ENCODE results near the gene TRABD2B.
"Not testable (repeated sequence)": the region's sequence is repeated elsewhere in the genome, so short reads cannot be mapped to it uniquely, and the experiment has no call there.

TRABD2B gene

DNA sequence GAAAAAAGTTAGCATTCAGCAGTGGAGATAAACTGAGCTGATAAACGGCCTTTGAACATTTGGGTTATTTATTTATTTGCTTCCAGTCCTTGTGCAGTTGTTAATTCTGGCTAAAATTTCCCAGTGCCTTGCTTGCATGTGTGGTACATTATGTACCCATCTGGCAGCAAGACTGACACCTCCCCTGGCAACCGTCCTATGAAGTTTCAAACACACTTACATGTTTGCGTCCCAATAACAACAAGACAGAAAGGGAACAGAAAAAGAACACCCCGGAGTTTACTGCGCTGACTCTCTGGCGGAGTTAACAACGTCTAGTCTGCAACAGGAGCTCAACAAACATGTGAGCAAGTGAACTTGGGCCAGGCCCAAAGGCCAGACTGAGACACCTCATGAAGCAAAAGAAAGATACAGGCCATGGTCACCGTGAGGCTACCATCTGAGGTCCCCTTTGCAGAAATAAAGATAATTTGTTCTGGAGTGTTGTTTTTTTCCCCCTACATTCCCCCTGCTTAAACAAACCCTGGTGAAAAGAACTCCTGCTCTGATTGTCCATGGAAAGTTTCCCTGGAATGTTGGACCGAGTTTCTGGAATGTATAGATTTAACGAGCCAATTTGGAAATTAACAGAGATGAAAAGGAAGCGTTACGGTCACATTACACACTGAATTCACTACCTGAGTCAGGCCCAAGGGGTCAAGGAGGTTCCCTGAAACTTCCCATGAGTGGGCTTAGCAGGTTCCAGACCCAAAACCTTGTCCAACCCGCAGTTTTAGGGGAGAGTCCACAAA, 33.4 kb downstream of the TRABD2B start:
- no peak for DNase-seq

DNA sequence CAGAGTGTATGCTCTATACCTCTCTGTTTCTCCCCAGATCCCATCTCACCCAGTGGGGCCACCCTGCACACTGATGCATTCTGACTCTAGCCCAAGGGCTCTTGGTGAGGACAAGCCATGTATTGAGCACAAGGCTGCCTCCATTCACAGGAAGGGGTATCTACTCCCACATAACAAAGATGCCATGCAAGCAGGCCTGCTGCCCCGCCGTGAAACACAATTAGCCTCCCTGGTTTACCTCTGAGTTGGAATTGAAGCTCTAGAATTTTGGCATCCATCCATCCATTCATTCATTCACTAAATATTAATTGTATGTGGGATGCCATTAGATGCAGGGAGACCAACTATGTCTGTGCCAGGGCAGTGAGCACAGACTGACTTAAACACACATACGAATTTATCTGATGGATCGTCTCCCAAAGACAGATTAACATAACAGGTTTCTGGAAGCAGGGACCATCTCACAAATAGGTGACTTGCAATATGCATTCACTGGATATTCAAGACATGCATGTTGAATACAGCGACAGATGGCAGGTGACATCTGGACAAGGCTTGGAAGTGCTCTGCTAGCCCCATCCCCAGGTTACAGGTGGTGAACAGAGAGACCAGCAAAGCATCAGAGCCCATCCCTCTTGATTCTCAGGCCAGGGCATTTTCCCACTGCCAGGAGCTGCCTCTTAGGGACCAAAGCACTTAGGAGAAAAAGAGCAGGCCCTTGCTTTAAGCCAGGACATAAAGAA, 34.3 kb downstream of the TRABD2B start:
- DNase-seq, result no peak

DNA sequence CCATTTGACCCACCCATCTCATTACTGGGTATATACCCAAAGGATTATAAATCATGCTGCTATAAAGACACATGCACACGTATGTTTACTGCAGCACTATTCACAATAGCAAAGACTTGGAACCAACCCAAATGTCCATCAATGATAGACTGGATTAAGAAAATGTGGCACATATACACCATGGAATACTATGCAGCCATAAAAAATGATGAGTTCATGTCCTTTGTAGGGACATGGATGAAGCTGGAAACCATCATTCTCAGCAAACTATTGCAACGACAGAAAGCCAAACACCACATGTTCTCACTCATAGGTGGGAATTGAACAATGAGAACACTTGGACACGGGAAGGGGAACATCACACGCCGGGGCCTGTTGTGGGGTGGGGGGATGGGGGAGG, 35.4 kb downstream of the TRABD2B start:
- DNase-seq, result not testable (repeated sequence)

DNA sequence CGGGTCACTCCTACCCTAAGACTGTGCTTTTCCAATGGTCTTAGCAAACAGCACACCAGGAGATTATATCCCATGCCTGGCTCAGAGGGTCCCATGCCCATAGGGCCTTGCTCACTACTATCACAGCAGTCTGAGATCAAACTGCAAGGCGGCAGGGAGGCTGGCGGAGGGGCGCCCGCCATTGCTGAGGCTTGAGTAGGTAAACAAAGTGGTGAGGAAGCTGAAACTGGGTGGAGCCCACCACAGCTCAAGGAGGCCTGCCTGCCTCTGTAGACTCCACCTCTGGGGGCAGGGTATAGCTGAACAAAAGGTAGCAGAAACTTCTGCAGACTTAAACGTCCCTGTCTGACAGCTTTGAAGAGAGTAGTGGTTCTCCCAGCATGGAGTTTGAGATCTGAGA, 40.7 kb downstream of the TRABD2B start:
- not testable (repeated sequence) for DNase-seq

DNA sequence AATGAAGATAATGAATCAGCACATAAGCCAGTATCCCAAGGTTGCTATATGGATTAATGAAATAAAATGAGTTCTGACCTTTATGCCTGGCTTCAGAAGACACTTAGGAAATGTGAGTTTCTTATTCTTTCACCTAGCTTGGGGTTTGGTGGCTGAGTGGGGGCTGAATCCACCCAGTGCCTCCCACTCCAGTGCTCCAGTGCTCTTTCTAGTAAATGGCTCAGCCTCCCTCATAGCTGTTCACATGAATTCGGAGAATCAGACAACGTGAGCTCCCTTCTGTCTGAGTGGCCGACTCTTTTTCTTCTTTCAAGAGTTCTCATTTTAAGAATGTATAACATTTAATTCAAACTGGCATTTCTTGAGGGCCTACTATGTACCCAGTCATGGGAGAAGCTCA, 43.5 kb downstream of the TRABD2B start:
- DNase-seq, result no peak

DNA sequence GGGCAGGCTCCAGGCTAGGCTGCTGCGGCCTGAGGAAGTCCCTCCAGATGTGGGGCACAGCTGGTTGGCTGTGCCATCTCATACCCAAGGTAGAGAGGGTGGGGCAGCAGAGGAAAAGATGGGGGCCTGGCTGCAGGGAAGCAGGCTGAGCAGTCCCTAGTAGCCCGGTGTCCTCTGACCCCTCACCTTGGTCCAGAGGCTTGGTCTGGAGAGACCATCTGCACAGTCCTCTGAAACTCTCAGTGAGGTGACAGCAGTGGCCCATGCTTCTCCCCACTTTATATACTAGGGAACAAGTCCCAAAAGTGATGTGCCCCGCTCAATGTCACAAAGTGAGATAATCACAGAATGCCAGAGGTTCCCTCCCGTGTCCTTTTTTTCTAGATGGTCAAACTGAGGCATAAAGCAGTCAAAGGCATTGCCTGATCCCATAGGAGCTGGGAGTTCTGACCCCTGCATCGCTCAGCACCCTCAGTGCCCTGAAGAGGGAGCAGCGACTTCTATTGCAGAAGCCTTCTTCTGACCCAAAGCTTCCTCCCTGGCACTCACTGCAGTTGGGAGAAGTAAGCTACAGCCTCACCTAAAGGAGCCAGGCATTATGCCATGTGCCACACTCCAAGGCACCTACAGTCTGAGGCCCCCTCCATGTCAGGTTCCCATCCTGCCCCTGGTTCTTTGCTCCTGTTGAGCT, 45.5 kb downstream of the TRABD2B start:
- DNase-seq, result no peak

DNA sequence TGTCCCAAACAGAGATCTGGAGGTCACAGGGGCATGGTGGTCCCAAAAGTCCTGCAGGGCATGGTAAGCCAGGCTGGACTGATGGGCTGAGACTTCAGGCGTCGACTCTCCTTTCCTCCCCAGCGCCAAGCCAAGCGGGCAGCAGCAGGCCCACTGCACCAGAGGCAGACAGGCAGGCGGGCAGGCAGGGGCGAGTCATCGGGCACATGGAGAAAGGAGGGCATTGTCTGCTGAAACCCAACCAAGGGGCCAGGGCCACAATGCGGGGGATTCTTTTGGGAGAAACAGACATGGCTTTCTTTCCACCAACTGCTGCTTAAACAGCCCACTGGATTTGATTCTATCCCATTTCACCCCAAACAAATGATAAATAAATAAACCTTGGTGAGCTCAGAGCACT, 46.2 kb downstream of the TRABD2B start:
- no peak for DNase-seq

DNA sequence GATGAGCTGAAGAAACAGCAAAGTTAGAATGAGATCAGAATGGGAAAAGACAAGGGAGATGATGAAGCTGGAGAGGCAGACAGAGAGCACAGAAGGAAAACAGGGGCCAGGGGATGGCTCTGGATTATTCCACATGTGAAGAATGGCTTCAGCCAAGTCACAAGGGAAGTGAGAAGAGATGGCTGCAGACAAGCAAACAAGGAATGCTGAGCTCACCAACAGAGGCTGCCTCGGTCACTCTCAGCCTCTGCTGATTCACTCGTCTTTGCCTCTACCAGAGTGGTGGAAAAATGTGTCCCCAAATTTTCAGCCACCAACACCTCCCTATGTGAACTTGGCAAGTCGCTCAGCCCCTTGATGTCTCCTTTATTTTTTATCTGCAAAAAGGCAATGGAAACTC, 46.7 kb downstream of the TRABD2B start:
- no peak for DNase-seq

DNA sequence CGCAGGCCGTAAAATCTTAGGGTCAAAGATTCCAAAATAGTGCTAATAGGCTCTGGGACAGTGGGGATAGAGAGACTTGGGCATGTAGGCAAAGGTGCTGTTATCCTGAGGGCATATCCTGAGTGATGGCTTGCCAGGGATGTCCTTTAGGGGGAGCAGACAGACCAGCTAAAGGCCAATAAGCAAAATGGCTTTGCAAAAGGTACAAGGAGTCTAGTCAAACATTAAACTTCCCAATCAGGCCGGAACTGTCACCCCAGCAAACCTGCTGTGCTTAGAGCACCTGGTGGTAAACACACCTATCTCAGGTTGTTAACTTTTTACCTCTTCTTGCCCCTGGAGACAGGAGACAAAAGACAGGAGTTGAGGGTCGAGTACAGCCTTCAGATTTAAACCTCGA, 49.1 kb downstream of the TRABD2B start:
- DNase-seq, result no peak

DNA sequence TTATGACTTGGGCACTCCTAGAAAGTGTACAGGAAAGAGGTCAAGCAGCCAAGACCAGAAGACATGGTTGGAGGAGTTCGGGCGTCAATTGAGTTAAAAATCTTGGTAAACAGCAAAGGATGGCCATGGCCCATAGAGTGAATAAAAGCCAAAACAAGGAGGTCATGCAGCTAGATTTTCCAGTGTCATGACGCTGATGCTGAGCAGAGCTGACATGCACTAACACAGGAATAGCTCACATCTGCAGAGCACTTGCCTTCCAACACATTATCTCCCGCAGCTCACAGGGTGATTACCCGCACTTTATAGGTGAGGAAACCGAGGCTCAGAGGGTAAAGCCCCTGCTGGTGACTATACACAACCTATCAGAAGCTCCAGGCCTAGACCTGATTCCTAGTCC, 49.7 kb downstream of the TRABD2B start:
- no peak for DNase-seq

DNA sequence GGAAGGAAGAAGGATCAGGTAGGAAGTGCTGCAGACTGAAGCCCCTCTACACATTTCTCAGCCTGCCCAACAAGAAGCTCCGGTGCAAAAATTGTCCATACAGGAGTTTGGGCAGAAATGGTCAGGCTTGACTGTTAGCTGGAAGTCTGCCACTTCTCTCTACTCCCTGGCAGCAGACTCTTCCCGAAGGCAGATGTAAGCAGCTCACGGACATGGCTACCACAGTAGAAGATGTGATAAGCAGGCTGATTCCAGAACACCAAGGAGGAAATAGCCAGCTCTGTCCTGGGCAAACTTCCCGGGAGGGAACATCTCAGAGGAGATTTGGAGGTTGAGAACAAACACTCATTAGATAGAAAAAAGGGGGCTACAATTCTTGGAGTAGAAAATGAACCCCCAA, 52.6 kb downstream of the TRABD2B start:
- no peak for DNase-seq

DNA sequence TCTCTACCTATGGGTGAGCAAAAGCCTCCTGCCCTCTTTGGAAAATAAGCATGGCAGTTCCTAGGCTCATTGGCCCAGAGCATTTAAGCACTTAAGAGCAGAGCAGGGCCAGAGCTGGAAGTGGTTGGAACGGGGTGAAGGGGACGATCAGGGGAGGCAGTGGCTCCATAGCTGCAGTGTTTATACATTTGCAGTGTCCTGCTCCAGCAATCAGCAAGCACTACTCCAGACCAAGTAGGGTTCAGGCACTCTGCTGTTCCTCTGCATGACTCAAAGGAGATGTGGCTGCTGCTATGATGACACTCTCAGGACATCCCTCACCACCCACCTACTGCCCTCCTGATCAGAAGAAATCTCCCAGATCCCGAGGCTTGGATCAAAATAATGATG, 55.0 kb downstream of the TRABD2B start:
- DNase-seq, result no peak

DNA sequence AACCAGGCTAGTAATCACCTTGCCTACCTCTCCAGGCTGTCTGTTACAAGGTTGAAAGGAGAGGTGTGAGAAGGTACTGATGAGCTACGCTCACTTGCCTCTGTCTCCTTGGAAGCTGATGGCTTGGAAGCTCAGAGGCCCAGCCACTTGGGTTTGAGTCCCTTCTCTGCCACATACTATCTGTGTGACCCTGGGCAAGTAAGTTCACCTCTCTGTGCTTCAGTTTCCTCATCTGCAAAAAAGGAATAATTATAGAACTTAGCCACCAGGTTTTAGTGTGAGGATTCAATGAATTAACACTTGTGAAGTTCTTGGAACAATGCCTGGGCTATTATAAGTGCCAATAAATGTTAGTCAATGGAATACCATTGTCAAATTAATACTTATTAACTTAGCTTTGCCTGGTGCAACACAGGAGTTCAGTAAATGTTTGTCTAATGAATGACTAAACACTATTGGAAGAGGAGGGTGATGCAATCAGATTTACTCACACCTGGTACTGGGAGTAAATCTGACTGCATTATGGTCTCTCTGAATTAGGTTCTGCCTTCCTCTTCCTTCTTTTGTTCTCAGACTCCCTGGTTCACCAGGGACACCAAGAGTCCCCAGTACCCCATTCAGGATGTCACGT, 55.5 kb downstream of the TRABD2B start:
- DNase-seq, result no peak

DNA sequence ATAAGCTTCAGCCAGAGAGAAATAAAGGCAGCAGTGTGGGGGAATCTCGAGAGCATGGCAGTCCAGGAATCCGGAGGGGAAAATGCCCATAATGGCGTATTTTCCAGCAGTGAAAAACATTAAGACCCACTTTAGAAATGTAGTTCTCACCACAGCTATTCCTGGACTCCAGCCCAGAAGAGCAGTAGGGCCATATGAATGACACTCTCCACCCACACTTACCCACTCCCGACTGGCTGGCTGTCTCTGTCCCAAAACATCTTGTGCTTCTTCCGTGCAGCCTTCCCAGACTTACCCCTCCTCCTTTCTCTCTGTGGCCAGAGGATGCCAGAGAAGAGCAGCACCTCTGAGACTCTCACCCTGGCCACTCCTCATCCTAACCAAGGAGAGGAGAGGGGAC, 56.4 kb downstream of the TRABD2B start:
- no peak for DNase-seq

DNA sequence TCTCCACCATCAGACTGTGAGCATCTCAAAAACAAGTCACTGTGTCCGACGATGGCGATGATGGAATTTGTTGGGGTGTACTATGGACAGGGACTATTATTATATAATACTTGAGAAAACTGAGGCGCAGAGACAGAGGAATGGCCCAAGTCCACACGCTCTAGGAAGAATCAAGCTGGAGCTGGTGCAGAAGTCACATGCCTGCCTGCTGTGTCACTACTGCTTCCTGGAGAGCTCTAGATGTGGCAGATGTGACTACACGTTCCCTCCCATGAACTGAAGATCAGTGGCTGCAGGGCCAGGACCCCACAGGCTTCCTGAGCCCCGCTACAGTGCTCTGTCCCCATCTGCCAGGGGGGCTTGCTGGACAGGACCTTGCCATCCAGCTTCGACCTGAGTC, 56.9 kb downstream of the TRABD2B start:
- DNase-seq, result no peak

DNA sequence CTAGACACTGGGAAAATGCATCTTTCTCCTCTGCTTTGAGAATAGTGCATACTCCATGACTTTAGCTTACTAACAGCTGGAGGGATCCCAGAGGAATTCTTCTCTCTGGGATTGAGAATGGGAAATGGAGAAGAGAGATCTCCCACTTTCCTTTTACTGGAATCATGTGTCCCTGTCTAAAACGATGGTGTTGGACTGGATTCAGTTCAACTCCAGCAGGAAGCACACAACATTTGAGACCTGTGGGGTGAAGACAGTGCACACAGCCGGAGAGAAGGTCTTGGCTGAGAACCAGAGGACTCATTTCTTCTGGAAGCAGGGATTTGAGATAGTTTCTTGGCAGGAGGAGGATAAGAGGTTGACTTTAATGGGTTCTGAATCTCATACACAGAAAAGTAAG, 58.7 kb downstream of the TRABD2B start:
- DNase-seq, result no peak

DNA sequence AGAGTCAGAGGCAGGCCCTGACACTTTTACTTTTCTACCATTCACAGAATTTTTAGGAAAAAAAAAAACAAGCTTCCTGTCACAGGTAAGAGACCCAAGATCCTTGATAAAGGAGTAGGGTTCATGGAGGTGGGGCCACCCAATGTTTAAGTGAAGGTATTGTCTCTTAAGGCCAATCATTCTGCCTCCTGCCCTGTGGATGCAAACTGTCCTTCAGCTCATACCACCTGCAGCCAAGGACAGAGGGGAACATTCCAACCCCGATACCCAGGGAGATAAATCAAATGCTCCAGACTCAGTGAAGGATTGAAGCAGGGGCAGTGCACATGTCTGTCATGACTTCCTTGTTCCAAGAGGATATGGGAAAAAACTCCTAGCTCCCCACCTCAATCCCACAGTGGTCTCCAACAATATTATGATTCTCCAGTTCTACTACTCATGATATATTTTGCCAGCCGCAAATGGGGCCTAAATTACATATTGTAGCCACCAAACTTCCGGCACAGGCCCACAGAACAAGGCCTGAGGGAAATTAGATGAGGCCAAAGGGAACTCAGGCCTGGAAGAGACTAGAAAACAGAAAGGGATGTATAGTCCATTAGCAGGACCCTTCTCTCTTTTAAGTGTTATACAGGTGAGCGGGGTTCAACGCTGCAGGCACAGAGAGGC, 59.5 kb downstream of the TRABD2B start:
- no peak for DNase-seq

DNA sequence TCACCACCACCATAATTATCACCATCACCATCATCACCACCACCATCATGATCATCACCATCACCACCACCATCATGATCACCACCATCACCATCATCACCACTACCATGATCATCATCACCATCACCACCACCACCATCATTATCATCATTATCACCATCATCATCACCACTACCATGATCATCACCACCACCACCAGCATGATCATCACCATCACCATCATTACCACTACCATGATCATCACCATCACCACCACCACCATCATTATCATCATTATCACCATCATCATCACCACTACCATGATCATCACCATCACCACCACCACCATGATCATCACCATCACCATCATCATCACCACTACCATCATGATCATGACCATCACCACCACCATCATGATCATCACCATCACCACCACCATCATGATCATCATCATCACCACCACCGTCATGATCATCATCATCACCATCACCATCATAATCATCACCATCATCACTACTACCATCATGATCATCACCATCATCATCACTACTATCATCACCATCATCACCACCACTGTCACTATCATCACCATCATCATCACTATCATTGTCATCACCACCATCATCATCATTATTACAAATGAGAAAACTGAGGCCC, 60.2 kb downstream of the TRABD2B start:
- no peak for DNase-seq

DNA sequence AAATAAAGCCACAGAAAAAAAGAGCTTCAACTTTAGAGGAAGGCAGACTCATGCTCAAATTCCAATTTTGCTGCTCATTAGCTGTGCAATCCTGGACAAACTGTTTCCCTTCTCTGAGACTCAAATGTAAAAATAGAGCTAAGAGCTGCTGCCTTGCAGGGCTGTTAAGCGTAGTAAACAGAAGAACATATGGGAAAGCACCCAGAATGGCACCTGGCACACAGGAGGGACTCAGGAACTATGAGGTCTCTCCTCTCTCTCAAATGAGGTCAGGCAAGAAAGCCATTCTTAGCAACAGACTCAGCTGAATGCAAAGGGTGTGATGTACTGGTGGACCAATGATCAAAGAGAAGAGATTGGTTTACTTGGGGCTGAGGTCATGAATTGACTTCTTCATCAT, 61.3 kb downstream of the TRABD2B start:
- no peak for DNase-seq

DNA sequence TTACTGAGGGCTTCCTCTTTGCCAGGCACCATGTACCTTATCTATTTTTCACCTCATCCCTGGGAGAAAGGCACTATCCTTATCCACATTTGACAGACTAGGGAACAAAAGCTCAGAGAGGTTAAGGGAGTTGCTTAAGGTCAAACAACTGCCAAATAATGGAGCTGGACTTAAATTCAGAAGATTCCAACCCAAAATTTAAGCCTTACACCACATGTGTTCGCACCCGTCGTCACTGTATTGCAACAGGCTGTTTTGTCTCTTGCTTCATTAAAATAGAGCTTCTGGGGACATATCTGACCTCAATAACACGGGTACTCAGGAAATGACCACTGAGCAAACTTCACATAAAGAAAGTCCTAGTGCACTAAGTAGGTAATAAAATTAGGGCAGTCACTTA, 62.0 kb downstream of the TRABD2B start:
- no peak for DNase-seq

DNA sequence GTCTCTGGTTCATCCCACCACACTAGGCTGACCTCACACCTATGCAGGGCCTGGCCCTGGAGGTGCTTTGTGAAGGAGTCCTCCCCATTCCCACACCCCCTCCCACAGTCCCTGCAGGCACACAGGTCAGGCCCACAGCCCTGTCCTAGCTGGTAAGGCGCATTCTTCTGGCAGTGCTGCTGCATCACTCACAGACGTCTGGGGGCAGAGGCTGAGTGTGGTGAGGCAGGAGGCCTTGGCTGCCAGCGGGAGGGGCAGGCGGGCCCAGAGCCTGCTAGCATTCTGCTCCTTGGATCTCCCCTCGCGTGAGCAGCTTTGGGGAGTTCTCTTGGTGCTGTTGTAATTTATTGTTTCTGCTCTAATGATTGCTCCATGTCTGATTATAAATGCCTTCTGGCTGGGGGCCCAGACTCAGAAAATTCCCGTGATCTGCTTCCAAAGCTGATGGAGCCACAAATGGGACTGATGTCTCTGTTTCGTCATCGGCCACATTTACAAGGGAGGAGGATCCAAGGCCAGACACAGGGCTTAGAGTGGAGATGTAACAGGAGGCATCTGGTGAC, 62.9 kb downstream of the TRABD2B start:
- no peak for DNase-seq

DNA sequence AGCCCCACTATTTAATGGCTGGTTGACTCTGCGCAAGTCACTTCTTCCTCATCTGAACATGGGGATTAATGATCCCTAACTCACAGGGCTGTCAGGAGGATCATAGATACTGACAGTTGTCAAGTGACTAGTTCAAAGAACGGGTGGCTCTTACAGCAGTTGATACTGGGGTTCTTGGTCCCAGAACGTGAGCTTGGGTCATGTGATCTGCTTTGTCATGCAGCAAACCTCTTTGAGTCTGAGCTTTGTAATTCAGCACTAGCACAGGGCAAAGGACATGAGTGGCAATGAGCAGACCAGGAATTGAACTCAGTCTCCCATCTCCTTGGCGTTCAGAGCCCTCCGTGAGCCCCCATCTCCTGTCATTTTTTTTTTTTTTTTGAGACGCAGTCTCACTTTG, 64.4 kb downstream of the TRABD2B start:
- no peak for DNase-seq
